ENCODE data around the gene SRBD1. TPM values are rescaled to one million over a fixed set of nuclear protein-coding genes. Genes with fewer than 3 reads are reported as not detected.

Gene SRBD1
- total RNA-seq, 2 donors from 2014 or later: 5.3 to 9.6 TPM

- Histone ChIP-seq H3K36me3 (no peaks in the 10 kb centered on the region), H3K9me3 (no peaks in the 10 kb centered on the region), H3K4me3 (no peak overlapping the region), H3K27me3 (no peaks in the 10 kb centered on the region), H3K4me1 (no peaks in the 10 kb centered on the region), H3K27ac (no peak overlapping the region)
- no peak for TF ChIP-seq CTCF (IDR thresholded peaks at IDR 0.05)
- DNase-seq (ENCODE audit: low spot score): no peak
Observed at GRCh38 chr2:45353879-45354278, 257.2 kb downstream of the SRBD1 start.

DNA sequence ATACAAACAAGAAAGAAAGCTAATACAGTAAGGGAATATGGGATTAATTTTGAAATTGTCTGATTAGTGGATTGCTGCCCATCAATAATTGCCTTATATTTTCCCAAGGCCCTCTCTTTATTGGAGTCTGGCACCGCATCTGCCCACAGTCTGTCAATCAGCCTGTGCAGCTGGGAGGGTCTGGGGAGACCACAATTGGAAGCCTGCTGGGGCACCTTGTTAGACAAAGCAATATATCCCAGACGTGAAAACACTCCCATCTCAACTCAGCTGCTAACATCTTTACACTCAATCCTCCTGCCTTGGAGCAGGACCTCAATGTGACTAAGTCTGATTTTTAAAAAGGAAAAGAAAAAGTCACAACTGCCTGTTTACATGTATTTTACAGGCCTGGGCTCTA lies 258.6 kb downstream of the SRBD1 start:
- no peaks in the 10 kb centered on the region for H3K9me3 ChIP-seq
- H3K4me3 ChIP-seq: no peak overlapping the region
- H3K4me1 ChIP-seq: no peaks in the 10 kb centered on the region
- no peak for DNase-seq (ENCODE audit: low spot score)
- no peak overlapping the region for H3K27ac ChIP-seq
- H3K27me3 ChIP-seq: no peaks in the 10 kb centered on the region
- H3K36me3 ChIP-seq: no peaks in the 10 kb centered on the region
- TF ChIP-seq CTCF (IDR thresholded peaks at IDR 0.05): no peak

- no peaks in the 10 kb centered on the region for H3K9me3 ChIP-seq
- no peaks in the 10 kb centered on the region for H3K4me1 ChIP-seq
- DNase-seq (ENCODE audit: low spot score): no peak
- no peaks in the 10 kb centered on the region for H3K27me3 ChIP-seq
- TF ChIP-seq CTCF (IDR thresholded peaks at IDR 0.05): no peak
- H3K27ac ChIP-seq: no peak overlapping the region
- no peaks in the 10 kb centered on the region for H3K36me3 ChIP-seq
- no peak overlapping the region for H3K4me3 ChIP-seq
Observed at GRCh38 chr2:45345331-45346234, 265.5 kb downstream of the SRBD1 start.

GRCh38 chr2:45344502-45344901 lies 266.6 kb downstream of the SRBD1 start:
- Histone ChIP-seq H3K4me1 (no peaks in the 10 kb centered on the region), H3K36me3 (no peaks in the 10 kb centered on the region), H3K9me3 (no peaks in the 10 kb centered on the region), H3K27ac (no peak overlapping the region), H3K4me3 (no peak overlapping the region), H3K27me3 (no peaks in the 10 kb centered on the region)
- no peak for TF ChIP-seq CTCF (IDR thresholded peaks at IDR 0.05)
- no peak for DNase-seq (ENCODE audit: low spot score)

GRCh38 chr2:45344071-45344470 lies 267.0 kb downstream of the SRBD1 start:
- DNase-seq (ENCODE audit: low spot score): peak; percentile 55
- TF ChIP-seq CTCF (IDR thresholded peaks at IDR 0.05): no peak

More at GRCh38 chr2:45344071-45344470, 267.0 kb downstream of the SRBD1 start:
- Histone ChIP-seq H3K4me3 (no peak overlapping the region), H3K27ac (no peak overlapping the region), H3K36me3 (no peaks in the 10 kb centered on the region), H3K9me3 (no peaks in the 10 kb centered on the region), H3K27me3 (no peaks in the 10 kb centered on the region), H3K4me1 (no peaks in the 10 kb centered on the region)

Measured in right atrium auricular region (tissue), 2 donors.